Measurements from ENCODE around the gene SCAPER. TPM values are rescaled to one million over a fixed set of nuclear protein-coding genes. Genes with fewer than 3 reads are reported as not detected.

Gene SCAPER
- total and polyA plus RNA-seq, 10 of the 15 experiments (the other 5 are each of a cell fraction or from before 2014, with no cell fraction given) = 1.0 to 7.7 (median 3.9) TPM

DNA sequence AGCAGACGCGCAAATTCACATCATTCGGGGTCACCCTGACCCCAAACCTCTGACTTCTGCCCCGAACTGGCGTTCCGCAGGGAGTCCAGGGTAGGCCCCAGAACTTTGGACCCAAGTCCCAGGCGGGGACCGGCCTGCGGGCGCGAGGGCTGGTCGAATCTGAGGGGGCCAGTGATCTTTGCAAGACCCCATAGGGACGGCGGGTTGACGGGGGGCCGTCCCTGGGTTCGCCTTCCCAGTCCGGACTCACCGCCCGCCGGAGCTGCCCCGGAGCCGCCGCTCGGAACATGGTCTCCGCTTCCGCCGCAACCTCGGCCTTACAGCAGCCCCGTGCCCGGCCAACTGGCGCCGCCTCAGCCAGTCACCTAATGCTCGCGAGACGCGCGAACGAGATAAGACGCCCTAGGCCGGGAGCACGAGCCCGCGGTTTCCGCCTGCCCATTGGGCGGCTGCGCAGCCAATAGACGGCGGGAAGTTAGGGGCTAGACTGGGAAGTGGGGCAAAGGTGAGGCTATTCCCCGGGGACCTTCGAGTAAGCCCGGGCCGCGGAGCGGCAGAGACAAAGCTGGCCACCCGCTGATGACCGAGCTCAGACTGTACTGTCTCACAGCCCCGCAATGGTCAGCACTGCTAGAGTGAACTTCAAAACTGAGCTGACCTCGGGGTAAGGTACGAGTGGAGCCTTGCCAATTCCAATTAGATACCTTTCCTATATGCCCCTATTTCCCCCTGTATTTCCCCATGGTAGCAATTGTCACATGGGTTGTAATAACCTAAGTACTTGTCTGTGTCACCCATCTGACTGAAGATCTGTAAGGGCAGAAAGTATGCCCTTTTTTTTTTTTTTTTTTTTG, 593.8 kb downstream of the SCAPER start, which contains the start of gene ETFA:
Gene ETFA (minus strand): TSS at position 370 of the 854 bp plus-strand sequence. CDS start 81 bp downstream, at position 289.
- Histone ChIP-seq H3K4me1 (ENCODE audit: control insufficient read depth, insufficient read depth, low read length) (peaks cover 3% of the 10 kb centered on the region; the same call in 1 of the 2 replicates), H3K36me3 (ENCODE audit: control insufficient read depth in 2 of 2, insufficient read depth in 2 of 2, low read length in 1 of 2) (no peaks in the 10 kb centered on the region), H3K27ac (ENCODE audit: control insufficient read depth, insufficient read depth) (peak within 1 kb of the TSS; percentile 75), H3K9me3 (replicated peaks; ENCODE audit: control insufficient read depth, insufficient read depth, low read length) (no peaks in the 10 kb centered on the region), H3K4me2 (ENCODE audit: control insufficient read depth, insufficient read depth) (peak within 1 kb of the TSS; percentile 96), H4K20me1 (ENCODE audit: control insufficient read depth, insufficient read depth) (no peaks in the 10 kb centered on the region), H2AFZ (ENCODE audit: control insufficient read depth, low read depth, low read length) (peak within 1 kb of the TSS; percentile 99), H3K4me3 (peak within 1 kb of the TSS; percentile 99), H3K9ac (ENCODE audit: control insufficient read depth, insufficient read depth, low read length) (peak within 1 kb of the TSS; percentile 94), H3K79me2 (ENCODE audit: control insufficient read depth, insufficient read depth, low read length) (peaks cover 50% of the 10 kb centered on the region), H3K27me3 (replicated peaks in 1 of 2; ENCODE audit: control insufficient read depth in 2 of 2, insufficient read depth in 2 of 2, low read length in 1 of 2) (no peaks in the 10 kb centered on the region)
- in situ Hi-C loops (cut with MboI) (no loop called here), intact Hi-C loops (cut with micrococcal nuclease; ENCODE audit: unreplicated experiment) (no loop called here)
- no TSS peak for BruUV-seq (replicated peaks)
- ChIA-PET POLR2A (interaction anchor here (0.6 to 1.5 kb wide), 3 partner anchors 16 to 25 kb away, joined by 3 to 9 read pairs (median 3); no protein-coding TSS in a partner anchor), CTCF (interaction anchor here (0.9 kb wide), 1 partner anchor 109 kb away, joined by 3 read pairs; no protein-coding TSS in a partner anchor), RAD21 (ENCODE audit: unreplicated experiment) (interaction anchor here (0.6 to 1.8 kb wide), 4 partner anchors 13 to 34 kb away, joined by 3 to 8 read pairs (median 4); partner anchors contain the start of gene ISL2), SMC1A (ENCODE audit: uncharacterized antibody, unreplicated experiment) (interaction anchor here (0.9 to 2.5 kb wide), 5 partner anchors 14 to 86 kb away, joined by 3 to 8 read pairs (median 4); no protein-coding TSS in a partner anchor)
- FAIRE-seq (peak; percentile 61), ATAC-seq (peak; percentile 99), DNase-seq (ENCODE audit: low read depth, low spot score) (peak; percentile 91)
- under 1% methylated on average over 60 of the region's 60 CpGs for WGBS (ENCODE audit: insufficient coverage, insufficient replicate concordance, low lambda C conversion rate, missing lambda C conversion rate)
- TF ChIP-seq RUNX3 (IDR thresholded peaks at IDR 0.05; ENCODE audit: low read length) (peak; percentile 34; the same call in 1 of the 2 replicates), RAD21 (IDR thresholded peaks at IDR 0.05; ENCODE audit: insufficient read depth, low read depth, low read length) (no peak), NRF1 (conservative IDR thresholded peaks at IDR 0.05; ENCODE audit: low read depth, low read length) (peak; percentile 55), HDAC6 (IDR thresholded peaks at IDR 0.05; ENCODE audit: unreplicated experiment) (peak; percentile 61), RELA (IDR thresholded peaks at IDR 0.05; ENCODE audit: borderline replicate concordance, partially characterized antibody) (no peak), CHD4 (IDR thresholded peaks at IDR 0.05) (no peak), HSF1 (IDR thresholded peaks at IDR 0.05; ENCODE audit: low read depth, low read length) (0 out of 2 replicates have a peak, but pooled peaks have one; percentile 22), REST (IDR thresholded peaks at IDR 0.05; ENCODE audit: low read depth, low read length) (no peak), IRF4 (IDR thresholded peaks at IDR 0.05; ENCODE audit: low read depth, low read length) (no peak), MYC (IDR thresholded peaks at IDR 0.05; ENCODE audit: insufficient read depth, insufficient read length, insufficient replicate concordance, low read length, severe bottlenecking) (no peak), USF1 (IDR thresholded peaks at IDR 0.05; ENCODE audit: borderline replicate concordance, extremely low read length, insufficient read depth, low read depth, low read length) (peak; percentile 70)
- TF ChIP-seq, protein P1, sequence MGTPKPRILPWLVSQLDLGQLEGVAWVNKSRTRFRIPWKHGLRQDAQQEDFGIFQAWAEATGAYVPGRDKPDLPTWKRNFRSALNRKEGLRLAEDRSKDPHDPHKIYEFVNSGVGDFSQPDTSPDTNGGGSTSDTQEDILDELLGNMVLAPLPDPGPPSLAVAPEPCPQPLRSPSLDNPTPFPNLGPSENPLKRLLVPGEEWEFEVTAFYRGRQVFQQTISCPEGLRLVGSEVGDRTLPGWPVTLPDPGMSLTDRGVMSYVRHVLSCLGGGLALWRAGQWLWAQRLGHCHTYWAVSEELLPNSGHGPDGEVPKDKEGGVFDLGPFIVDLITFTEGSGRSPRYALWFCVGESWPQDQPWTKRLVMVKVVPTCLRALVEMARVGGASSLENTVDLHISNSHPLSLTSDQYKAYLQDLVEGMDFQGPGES (IDR thresholded peaks at IDR 0.05) = peak; percentile 51

Data from GM12878 (cell line).